Activated CD8-positive, alpha-beta memory T cell treated with anti-CD3 and anti-CD28 coated beads, Interleukin-2, amount 50 U/mL, for 48 hours (primary cell): ENCODE measurements around the gene SLC2A1.
"Not testable (repeated sequence)": the region's sequence is repeated elsewhere in the genome, so short reads cannot be mapped to it uniquely, and the experiment has no call there.

Experiments used
- DNase-seq: peaks from one replicate; pipeline ENCODE4 v3.0.0-alpha.2; 2020

SLC2A1 gene

GRCh38 chr1:42927920-42928505 lies 30.7 kb downstream of the SLC2A1 start:
- no peak for DNase-seq

- no peak for DNase-seq
Measured at GRCh38 chr1:42927274-42927841, 31.3 kb downstream of the SLC2A1 start.

DNA sequence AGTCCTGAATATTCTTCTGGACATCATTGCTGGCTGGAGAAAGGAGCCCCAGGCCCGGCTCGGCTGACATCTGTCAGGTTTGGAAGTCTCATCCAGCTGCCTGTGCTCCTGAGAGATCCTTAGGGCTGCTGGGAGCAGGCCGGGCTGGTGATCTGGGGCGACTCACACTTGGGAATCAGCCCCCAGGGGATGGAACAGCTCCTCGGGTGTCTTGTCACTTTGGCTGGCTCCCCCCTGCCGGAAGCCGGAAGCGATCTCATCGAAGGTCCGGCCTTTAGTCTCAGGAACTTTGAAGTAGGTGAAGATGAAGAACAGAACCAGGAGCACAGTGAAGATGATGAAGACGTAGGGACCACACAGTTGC lies 31.8 kb downstream of the SLC2A1 start:
- DNase-seq: no peak

DNA sequence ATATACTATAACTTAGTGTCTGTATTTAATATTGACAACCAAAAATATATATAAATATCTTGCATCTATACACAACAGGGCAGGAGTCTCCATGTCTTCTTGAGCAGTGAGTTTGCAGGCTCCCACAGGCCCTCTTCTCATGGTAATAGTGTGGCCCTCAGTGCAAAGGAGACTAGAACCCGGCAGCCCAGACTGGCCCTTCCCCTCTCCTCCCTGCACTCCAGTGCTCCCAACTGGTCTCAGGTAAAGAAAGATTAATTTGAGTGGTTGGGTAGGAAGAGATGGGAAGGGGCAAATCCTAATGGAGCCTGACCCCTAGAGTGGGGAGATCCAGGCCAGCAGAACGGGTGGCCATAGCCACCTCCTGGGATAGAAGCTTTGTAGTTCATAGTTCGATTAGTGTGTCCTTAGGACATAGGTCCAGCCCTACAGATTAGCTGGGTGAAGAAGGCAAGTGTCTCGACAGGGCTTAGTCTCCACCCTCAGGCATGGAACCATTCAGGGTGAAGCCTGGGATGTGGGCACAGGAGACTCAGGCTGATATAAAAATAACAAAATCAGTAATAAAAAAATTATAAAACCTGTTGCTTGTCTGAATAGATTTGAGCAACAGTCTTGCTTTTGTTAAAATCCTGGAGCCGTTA lies 32.3 kb downstream of the SLC2A1 start:
- DNase-seq: no peak

- no peak for DNase-seq
Measured at GRCh38 chr1:42924851-42925760, 33.6 kb downstream of the SLC2A1 start.

DNA sequence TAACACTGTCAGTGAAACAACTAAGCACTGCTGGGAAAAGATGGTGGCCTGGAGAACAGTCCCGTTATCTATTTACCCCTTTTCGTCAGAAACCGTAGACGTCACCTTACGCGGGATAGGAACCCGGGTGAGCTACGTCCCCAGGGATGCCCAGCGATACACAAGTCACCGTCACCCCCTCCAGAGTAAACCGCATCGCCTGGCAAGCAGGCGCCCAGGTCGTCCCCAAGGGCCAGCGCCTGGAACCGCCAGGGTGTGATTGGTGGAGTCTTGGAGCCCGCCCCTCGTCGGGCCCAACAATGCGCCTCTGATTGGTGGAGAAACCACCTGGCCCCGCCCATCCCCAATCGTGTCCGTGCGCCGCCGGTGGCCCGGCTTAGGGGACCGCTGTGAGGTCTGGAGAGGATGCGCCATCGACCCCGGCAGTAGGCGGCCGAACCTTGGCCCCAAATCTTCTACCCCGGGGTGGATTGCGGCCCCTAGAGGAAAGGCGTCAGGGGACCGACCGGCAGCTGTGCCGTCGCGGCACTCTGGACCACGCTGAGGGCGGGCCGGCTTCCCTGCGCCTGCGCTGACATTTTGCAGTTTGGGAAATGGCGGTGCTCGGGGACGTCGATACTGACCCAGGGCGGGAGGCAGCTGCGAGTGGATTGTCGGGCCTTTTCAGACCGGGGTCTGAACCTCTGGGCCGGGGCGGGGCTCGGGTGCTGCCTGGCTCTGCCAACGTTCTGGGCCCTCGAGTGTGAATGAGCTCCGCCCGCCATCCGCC lies 34.4 kb downstream of the SLC2A1 start:
- DNase-seq: peak; percentile 96

- DNase-seq: no peak
Measured at GRCh38 chr1:42923367-42924081, 35.1 kb downstream of the SLC2A1 start.

DNA sequence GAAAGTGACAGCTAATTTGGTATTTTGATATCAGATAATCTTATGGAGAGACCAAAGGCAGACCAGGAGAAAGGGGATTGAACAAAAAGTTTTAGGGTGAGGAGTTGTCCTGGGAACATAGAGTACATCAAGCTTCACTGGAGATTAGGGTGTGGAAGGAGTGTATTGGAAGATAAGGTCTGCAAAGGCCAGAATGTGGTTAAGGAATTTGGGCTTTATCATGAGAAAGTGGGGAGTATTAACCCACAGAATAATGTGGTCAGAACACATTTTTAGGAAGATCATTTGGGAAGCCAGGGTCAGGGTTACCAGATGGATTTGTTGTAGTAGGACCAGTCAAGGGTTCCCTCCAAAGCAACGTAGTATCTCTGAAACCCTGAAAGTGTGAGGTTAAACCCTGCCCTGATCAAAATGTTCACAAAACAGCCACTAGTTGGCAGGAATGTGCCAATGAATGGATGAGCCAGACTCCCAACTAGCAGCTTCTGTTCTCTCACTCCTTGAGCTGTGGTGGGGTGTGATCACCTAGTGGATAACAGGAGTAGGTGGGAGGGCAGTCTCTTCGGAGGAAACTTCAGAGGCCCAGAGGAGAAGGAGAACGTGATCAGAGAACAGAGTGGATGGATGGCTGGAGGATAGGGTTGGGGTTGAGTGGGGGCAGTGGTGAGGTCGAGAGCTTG lies 35.8 kb downstream of the SLC2A1 start:
- DNase-seq: no peak

DNA sequence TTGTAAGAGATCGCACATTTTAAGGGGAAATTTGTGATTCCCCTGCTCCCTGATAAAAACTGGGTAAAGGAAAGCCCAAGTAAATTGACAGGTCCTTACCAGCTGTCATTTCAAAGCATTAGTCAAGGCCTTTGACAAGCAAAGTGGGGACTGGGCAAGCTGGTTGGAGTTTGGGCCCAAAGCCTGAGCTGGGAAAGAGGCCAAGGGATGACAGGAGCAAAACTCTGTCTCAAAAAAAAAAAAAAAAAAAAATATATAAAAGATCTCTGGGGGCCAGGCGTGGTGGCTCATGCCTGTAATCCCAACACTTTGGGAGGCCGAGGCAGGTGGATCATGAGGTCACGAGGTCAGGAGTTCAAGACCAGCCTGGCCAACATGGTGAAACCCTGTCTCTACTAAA lies 36.9 kb downstream of the SLC2A1 start:
- DNase-seq: no peak

DNA sequence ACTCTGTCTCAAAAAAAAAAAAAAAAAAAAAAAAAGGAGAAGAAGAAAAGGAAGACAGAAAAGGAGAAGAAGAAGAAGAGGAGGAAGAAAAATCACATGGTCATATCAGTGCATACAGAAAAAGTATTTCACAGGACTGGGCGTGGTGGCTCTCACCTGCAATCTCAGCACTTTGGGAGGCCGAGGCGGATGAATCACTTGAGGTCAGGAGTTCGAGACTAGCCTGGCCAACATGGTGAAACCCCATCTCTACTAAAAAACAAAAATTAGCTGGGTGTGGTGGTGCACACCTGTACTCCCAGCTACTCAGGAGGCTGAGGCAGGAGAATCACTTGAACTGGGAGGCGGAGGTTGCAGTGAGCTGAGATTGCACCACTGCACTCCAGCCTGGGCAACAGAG lies 39.0 kb downstream of the SLC2A1 start:
- not testable (repeated sequence) for DNase-seq

- DNase-seq: no peak
Measured at GRCh38 chr1:42917241-42917495, 41.5 kb downstream of the SLC2A1 start.

GRCh38 chr1:42915456-42915855 lies 43.2 kb downstream of the SLC2A1 start:
- no peak for DNase-seq

DNA sequence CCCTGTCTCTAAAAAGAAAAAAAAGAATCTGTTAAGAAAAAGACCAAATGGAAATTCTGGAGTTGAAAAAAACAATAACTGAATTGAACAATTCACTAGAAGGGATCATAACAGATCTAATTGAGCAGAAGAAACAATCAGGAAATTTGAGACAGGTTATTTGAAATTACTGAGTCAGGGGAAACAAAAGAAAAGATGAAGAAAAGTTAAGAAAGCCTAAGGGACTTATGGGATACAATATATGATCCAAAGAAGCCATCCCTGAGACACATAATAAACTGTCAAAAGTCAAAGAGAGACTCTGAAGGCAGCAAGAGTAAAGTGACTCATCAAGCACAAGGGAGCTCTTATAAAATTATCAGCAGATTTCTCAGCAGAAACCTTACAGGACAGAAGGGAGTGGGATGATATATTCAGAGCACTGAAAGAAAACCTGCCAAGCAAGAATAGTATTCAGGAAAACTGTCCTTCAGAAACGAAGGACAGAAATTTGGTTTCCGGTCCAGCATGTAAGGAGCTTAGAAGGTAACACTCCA lies 44.5 kb downstream of the SLC2A1 start:
- no peak for DNase-seq

- DNase-seq: no peak
Measured at GRCh38 chr1:42913426-42914091, 45.1 kb downstream of the SLC2A1 start.

GRCh38 chr1:42910985-42911384 lies 47.7 kb downstream of the SLC2A1 start:
- no peak for DNase-seq

DNA sequence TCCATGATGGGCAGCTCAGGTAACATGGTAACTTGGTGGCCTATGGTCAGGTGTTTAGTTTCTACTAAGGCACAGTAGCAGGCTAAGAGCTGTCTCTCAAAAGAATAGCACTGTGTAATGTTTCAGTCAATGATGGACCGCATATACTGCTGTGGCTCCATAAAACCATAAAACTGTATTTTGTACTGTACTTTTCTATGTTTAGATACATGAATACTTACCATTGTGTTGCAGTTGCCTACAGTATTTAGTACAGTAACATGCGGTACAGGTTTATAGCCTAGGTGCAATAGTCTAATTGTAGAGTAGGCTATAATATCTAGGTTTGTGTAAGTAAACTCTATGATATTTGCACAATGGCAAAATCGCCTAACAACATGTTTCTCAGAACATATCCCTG lies 50.6 kb downstream of the SLC2A1 start:
- no peak for DNase-seq

- no peak for DNase-seq
Measured at GRCh38 chr1:42904434-42904833, 54.2 kb downstream of the SLC2A1 start.

GRCh38 chr1:42899960-42900359 lies 58.7 kb downstream of the SLC2A1 start:
- DNase-seq: not testable (repeated sequence)

DNA sequence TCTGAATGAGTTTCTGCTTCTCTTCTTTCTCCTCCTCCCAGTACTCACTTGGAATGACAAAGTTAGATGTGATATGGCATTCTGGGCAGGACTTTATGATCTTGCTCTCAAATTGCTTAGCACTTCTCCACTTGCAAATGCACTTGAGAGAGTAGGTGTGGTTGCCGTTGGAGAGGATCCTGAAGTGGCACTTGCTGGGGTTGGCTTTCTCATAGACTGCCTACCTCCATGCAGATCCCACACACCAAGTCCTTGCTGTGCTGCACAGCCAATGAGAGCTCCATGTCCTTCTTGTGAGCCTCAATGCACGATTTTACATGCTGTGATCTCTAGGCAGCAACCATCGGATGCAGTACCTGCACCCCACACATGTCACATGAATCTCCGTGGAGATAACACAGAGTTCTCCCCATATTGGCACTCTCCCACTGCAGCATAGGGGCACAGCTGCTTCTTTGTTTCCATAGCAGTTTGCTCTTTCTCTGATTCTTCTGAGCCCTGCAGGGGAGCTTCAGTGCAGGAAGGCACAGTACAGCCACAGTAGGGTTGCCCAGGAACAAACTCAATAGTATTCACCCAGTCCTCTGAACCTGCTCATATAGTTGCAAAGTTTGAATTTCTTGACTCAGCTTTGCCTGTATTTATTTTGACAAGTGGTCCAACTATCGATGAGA lies 67.1 kb downstream of the SLC2A1 start:
- no peak for DNase-seq

DNA sequence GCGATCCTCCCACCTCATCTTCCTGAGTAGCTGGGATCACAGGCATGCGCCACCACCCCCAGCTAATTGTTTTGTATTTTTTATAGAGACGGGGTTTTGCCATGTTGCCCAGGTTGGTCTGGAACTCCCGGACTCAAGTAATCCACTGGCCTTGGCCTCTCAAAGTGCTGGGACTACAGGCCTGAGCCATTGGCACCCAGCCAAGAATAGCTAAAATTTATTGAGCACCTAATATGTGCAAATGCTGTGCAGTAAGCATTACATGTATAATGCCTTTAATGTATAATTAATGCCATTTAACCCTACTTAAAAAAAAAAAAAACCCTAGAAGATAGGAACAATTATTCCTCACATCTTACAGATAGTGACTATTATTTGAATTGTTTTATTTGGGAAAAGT lies 69.4 kb downstream of the SLC2A1 start:
- DNase-seq: no peak
